HG02571 (cell line): Measurements from ENCODE around the gene ACTBL2.

Experiments
- ATAC-seq: cut with Tn5 transposase; IDR thresholded peaks from one replicate; pipeline ENCODE4 v1.9.1; 2021; ENCODE audit warnings: mild to moderate bottlenecking, moderate library complexity; ENCODE audit not compliant: unreplicated experiment

The ACTBL2 gene

DNA sequence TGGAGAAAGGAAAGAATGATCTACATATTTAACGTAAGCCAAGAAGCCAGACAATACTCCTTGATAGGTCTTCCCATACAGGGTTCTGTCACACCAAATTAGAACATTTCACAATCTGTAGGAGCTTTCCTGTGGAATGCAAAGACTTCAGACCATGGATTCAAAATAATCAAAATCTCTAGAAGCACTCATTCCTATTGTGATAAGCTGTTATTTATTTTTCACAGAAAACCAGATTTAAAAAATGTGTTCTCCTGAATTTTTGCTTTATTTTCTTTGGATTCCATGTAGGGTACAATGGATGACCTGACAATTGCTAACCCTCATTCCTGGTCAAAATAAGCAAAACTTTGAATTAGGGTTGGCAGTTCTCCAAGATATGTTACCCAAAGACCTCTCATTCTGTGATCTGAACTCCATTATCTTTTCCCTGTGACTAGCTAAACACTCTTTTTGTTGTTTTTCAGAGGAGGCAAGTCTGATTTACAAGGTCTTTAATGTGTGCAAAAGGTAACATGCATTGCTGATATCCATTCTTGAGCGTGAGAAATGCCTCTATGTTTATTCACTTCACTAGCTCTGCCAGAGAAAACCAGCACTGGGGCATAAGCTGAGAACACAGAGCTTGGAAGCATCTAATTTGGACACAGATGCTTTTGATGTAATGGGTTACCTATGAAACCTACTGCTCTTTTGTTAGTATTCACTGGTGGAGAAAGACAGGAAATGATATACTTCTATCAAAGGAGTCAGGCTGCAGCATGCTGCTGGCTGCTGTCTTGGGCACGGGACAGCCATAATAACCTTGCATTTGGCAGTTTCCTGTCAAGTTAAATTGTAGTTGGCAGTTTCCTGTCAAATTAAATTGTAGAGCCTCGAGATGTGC, 31.4 kb downstream of the ACTBL2 start:
- ATAC-seq = no peak

- ATAC-seq = no peak
Measured at GRCh38 chr5:57448751-57449150, 33.9 kb downstream of the ACTBL2 start.

GRCh38 chr5:57448287-57448686, 34.3 kb downstream of the ACTBL2 start:
- ATAC-seq = no peak

DNA sequence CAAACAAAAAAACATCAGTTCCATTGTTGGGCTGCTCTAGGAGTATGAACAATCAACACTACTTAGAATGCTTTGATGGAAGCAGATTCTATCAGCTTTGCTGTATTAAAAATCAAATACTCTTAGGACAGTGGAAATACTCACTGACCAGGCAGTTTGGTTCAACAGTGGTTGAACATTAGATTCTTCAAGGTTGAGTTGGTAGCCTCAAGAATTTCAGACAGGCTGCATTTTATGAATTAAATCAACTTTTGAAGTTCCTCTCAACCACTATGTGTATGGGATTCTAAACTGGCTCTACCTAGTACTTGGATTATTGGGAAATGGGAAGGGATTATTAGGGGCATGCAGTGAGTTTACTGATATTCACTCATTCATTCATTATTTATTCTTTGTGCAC, 35.0 kb downstream of the ACTBL2 start:
- ATAC-seq = no peak

GRCh38 chr5:57446966-57447365, 35.6 kb downstream of the ACTBL2 start:
- no peak for ATAC-seq

DNA sequence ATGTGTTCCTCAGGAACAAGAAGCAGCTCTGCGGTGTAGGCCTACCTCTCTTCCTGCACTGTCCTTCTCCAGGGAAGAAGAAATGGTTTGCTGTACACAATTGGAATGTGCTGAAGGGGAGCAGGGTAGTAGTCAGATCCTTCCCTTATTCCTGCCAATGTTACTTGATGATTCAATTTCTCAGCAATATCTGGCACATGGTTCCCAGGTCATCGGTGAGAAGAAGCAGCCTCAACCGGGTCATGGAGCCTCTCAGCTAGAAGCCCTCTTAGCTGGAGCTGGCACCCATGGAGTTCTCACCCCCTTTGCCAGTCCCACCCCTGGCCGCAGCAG, 36.9 kb downstream of the ACTBL2 start:
- ATAC-seq = no peak

- ATAC-seq = no peak
Measured at GRCh38 chr5:57445006-57445704, 37.5 kb downstream of the ACTBL2 start.

- ATAC-seq = no peak
Measured at GRCh38 chr5:57442080-57442839, 40.4 kb downstream of the ACTBL2 start.

DNA sequence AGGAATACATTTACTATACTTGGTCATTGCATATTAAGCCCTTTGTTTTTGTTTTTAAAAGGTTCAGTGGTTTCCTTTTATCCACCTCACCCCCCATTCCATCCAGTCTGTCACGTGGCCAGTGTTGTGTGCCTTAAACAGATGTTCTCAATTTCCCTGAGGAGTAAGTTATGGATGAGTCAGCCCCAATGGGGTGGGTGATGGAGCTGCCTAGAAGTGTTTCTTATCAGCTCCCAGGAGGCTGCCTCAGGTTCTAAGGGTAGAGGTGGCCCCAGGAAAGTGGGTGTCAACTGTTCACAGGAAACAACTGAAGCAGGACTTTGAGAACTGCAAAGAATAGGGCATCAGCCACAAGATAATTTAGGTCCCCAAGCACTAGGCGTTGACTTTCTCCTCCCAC, 41.1 kb downstream of the ACTBL2 start:
- no peak for ATAC-seq

GRCh38 chr5:57439601-57440000, 43.0 kb downstream of the ACTBL2 start:
- no peak for ATAC-seq

GRCh38 chr5:57437976-57438805, 44.4 kb downstream of the ACTBL2 start:
- no peak for ATAC-seq

DNA sequence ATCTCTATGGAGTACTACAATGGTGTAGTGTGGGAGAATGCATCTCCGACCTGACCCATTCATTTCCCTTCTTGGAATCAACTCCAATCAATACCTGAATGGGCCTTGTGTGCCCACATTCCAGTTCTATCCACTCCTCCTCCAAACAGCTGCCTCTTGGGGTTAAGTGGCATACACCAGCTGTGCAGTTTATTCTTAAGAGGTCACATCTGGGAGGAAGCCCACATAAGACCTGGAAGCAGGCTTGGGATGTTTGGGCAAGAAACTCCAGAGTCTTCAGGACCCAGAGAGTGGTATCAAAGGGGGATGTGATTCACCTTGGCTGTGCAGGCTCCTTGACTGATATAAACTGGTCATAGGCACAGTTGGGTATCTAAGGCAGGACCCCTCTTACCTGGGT, 46.0 kb downstream of the ACTBL2 start:
- no peak for ATAC-seq

GRCh38 chr5:57435701-57436134, 46.9 kb downstream of the ACTBL2 start:
- ATAC-seq = no peak

DNA sequence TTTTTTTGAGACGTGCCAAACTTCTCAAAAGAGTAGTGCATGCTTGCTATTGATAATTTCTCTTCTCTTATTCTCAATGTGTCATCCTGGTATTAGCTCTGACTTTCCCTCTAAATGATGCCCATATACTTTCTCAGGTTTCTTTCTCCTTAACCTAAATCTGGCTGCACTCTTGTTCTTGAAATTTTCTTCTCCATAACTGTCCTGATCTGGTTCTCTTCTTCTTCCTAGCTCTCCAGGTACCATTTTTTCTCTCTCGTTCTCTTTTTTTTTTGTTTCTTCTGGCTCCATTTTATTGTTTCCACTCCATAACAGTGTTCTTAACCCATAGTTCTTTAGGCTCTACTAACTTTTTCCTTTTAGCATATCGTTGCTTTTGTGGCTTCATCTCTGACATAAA, 47.9 kb downstream of the ACTBL2 start:
- ATAC-seq = no peak

GRCh38 chr5:57434227-57434640, 48.4 kb downstream of the ACTBL2 start:
- ATAC-seq = no peak

DNA sequence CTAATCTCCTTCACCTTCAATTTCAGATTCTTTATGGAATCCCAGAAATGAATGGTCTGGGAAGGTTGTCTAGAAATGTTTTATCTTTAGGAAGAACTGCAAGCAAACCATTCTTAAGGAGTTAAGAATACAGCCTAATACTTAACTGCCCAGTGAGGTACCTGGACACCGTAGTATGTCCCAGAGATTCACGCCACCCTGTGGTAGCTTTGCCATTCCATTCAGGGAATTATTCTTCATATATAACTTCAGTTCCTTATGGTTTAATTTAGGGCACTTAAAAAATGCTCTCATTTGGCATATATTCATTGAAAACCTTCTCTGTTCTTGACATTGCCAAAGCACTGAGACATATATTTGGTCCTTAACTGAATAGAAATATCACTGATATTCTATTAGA, 49.7 kb downstream of the ACTBL2 start:
- no peak for ATAC-seq

DNA sequence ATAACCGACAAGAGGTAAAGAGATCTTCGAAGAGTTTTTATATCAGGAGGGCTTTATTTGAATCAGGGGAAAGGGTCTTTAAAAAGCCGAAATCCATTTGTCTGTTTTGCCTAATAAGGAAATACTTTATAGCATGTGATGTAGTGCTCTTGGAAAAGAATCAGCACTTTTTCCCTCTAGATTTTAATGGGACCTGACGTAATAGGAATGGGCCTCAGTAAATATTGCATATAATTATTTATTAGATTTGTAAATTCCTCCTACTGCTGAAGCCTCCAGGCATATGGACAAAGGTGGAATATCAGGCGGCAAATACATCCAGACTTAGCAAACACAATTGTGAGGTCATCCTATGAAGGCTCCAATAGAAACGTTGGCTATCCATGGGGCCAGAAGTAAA, 50.9 kb downstream of the ACTBL2 start:
- no peak for ATAC-seq
